ENCODE data around the gene HCN3.

DNA sequence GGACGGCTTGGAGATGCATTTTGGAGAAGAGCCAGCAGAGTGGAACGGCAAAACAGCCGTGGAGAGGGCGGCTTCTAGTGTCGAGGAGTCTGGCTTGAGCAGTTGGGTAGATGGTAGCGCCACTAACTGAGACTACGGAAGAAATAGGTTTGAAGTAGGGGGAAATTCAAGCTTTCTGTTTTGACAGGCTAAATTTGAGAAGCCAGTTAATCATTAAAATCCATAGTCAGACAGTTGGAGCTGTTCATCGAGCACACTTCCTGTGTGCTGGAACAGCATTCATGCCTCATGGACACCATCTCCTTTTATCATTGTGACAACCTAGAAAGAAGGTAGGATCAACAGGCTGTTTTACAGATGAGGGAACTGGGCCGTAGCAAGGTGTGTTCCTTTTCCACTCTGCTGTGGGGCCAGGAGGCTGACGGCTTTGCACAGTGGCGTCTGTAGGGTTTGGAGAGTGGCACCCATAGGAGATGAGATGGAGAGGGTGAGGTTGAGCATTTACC is 27.3 kb downstream of the HCN3 start:
- no peak for TF ChIP-seq OSR2 (tag by site-specific recombination; IDR thresholded peaks at IDR 0.05)
- TF ChIP-seq, protein P1, sequence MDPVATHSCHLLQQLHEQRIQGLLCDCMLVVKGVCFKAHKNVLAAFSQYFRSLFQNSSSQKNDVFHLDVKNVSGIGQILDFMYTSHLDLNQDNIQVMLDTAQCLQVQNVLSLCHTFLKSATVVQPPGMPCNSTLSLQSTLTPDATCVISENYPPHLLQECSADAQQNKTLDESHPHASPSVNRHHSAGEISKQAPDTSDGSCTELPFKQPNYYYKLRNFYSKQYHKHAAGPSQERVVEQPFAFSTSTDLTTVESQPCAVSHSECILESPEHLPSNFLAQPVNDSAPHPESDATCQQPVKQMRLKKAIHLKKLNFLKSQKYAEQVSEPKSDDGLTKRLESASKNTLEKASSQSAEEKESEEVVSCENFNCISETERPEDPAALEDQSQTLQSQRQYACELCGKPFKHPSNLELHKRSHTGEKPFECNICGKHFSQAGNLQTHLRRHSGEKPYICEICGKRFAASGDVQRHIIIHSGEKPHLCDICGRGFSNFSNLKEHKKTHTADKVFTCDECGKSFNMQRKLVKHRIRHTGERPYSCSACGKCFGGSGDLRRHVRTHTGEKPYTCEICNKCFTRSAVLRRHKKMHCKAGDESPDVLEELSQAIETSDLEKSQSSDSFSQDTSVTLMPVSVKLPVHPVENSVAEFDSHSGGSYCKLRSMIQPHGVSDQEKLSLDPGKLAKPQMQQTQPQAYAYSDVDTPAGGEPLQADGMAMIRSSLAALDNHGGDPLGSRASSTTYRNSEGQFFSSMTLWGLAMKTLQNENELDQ (tag by site-specific recombination; IDR thresholded peaks at IDR 0.05; ENCODE audit: low read depth): no peak
- TF ChIP-seq, protein P2, sequence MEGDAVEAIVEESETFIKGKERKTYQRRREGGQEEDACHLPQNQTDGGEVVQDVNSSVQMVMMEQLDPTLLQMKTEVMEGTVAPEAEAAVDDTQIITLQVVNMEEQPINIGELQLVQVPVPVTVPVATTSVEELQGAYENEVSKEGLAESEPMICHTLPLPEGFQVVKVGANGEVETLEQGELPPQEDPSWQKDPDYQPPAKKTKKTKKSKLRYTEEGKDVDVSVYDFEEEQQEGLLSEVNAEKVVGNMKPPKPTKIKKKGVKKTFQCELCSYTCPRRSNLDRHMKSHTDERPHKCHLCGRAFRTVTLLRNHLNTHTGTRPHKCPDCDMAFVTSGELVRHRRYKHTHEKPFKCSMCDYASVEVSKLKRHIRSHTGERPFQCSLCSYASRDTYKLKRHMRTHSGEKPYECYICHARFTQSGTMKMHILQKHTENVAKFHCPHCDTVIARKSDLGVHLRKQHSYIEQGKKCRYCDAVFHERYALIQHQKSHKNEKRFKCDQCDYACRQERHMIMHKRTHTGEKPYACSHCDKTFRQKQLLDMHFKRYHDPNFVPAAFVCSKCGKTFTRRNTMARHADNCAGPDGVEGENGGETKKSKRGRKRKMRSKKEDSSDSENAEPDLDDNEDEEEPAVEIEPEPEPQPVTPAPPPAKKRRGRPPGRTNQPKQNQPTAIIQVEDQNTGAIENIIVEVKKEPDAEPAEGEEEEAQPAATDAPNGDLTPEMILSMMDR (tag by site-specific recombination; IDR thresholded peaks at IDR 0.05): no peak
- TF ChIP-seq HOXA7 (CRISPR knock-in tag; IDR thresholded peaks at IDR 0.05; ENCODE audit: borderline replicate concordance): no peak
- TF ChIP-seq OVOL3 (tag by site-specific recombination; IDR thresholded peaks at IDR 0.05): no peak
- TF ChIP-seq YY1 (tag by site-specific recombination; IDR thresholded peaks at IDR 0.05): no peak
- TF ChIP-seq, protein P3, sequence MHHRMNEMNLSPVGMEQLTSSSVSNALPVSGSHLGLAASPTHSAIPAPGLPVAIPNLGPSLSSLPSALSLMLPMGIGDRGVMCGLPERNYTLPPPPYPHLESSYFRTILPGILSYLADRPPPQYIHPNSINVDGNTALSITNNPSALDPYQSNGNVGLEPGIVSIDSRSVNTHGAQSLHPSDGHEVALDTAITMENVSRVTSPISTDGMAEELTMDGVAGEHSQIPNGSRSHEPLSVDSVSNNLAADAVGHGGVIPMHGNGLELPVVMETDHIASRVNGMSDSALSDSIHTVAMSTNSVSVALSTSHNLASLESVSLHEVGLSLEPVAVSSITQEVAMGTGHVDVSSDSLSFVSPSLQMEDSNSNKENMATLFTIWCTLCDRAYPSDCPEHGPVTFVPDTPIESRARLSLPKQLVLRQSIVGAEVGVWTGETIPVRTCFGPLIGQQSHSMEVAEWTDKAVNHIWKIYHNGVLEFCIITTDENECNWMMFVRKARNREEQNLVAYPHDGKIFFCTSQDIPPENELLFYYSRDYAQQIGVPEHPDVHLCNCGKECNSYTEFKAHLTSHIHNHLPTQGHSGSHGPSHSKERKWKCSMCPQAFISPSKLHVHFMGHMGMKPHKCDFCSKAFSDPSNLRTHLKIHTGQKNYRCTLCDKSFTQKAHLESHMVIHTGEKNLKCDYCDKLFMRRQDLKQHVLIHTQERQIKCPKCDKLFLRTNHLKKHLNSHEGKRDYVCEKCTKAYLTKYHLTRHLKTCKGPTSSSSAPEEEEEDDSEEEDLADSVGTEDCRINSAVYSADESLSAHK (tag by site-specific recombination; IDR thresholded peaks at IDR 0.05): no peak
- no peak for TF ChIP-seq TCF7L2 (IDR thresholded peaks at IDR 0.05; ENCODE audit: borderline replicate concordance, low read depth, low read length)
- TF ChIP-seq ZNF16 (tag by site-specific recombination; IDR thresholded peaks at IDR 0.05; ENCODE audit: low read depth): no peak
- TF ChIP-seq, protein P4, sequence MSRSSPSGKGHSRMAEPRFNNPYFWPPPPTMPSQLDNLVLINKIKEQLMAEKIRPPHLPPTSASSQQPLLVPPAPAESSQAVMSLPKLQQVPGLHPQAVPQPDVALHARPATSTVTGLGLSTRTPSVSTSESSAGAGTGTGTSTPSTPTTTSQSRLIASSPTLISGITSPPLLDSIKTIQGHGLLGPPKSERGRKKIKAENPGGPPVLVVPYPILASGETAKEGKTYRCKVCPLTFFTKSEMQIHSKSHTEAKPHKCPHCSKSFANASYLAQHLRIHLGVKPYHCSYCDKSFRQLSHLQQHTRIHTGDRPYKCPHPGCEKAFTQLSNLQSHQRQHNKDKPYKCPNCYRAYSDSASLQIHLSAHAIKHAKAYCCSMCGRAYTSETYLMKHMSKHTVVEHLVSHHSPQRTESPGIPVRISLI (tag by site-specific recombination; IDR thresholded peaks at IDR 0.05): no peak

Data from HEK293 (cell line).